SKM-1 (cell line): Measurements from ENCODE around the gene CCDC88B.

ENCODE experiments used
- DNase-seq: peaks from one replicate; lab custom pipeline; 2025; ENCODE audit not compliant: unreplicated experiment; lab: John Stamatoyannopoulos, UW

The CCDC88B gene

DNA sequence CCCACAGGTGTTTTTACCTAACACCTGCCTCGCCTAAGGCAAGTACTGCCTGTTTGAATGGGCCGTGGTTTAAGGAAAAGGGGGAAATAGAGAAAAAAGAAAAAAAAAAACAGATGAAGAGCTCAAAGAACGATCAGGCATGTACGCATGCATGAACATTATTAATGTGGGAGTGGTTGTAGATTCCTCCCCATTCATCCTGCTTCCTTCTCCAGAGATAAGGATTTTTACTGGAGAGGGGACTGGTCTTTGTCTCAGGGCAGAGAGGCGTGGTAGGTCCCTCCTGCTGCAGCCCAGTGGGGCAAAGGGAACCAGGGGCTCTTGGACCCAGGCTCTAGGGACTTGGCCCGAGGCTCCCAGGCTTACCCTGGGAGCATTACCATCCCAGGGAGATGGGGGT, 42.0 kb downstream of the CCDC88B start:
- no peak for DNase-seq

DNA sequence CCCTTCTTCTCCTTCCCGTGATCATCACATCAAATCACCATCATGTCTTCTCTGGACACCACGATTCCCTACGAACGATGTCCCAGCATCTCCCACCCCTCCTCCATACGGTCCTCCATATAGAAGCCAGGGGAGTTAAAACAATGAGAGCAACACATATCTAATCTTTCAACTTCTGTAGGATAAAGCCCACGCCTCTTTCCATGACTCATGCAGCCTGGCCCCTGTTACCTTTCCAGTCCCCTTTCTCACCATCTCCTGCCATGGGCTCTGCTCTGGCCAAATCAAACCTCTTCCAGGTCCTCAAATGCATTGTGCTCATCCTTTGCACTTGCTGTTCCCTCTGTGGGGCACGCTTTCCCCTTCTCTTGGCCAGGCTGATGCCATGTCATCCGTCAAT, 42.6 kb downstream of the CCDC88B start:
- no peak for DNase-seq

DNA sequence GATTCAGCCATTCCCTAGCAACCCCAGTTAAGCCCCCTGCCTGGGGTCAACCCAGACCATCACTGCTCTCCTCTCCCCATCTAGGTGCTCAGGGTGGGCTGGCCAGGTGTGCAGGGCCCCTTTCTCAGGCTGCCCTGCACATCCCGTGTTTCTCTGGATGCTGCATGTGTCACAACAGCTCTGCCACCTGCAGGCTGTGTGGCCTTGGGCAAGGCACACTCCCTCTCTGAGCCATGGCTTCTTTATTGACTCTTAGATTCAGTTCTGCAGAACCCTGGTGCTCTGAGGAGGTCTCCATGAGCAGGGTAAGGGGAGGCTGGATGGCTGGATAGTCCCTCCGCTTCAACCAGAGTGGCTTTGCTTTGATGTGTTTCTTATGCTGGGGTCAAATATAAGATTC, 43.6 kb downstream of the CCDC88B start:
- DNase-seq, result no peak

DNA sequence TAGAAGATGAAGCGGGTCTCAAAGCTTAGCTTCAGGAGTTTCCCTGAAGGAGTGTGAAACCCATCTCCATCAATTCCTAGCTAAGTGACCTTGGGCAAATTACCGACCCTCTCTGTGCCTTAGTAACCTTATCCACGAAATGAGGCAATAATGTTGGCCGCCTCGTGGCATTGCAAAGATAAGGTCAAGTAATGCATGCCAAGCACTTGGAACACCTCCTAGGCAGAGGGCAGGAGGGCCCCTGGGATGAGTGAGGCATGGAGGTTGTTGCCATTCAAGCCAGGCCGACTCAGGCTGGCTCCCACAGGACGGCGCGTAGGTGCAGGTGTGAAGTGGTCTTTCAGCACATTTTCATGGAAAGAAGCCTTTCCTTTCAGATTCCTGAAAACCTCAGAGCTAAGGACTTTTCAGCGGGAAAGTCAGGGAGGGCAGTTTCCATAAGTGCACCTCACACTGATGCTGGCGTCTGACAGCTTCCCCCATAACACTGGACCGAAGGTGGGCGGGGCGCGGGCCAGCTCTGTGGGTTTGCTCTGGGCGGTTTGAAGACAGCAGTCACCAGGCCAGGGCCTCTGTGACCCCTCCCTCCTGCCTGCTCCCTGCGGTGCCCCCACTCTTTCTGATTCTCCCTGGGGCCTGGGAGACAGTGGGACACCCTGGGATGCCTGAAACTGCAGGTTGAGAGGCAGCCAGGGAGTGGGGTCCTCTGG, 44.2 kb downstream of the CCDC88B start:
- no peak for DNase-seq

DNA sequence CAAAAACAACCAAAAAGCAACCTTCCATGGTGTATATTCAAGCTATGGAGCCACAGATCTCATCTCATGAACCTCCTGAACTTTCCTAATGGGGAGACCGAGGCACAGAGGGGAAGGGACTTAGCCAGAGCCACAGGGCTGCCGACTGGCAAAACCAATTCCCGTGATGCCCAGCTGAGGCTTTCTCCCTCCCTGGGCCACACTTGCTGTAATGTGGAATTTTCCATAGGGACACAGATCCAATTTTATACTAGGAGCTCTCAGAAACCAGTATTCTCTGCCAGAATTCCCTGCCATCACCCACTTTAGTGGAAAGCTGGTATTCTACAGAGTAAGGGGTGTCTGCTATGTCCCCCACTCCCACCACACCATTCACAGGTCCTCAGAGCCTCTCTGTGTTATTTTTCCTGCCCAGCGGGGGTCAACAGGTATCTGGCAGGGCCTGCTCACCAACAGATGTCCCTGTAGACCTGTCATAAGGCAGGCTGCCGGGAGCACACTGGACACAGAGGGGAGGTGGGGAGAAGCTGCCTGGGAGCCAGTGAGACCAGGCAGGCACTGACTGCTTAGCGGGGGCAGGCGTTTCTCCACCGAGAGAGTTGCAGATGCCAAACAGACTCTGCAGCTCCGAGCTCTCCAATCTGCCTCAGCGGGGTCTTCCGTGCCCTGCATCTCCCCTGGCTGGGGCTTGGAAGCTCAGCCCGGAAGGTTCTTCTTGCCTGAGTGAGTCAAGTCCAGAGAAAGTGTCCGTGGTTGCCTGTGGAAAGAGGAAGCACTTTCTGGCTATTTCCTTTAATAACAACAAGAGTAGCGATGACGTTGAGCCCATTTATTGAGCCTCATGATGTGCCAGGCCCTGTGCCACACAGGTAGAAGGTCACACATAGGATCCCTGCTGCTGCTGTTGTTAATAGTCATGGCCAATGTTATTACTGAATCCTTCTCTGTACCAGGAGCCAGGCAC, 45.3 kb downstream of the CCDC88B start:
- peak; percentile 47 for DNase-seq

DNA sequence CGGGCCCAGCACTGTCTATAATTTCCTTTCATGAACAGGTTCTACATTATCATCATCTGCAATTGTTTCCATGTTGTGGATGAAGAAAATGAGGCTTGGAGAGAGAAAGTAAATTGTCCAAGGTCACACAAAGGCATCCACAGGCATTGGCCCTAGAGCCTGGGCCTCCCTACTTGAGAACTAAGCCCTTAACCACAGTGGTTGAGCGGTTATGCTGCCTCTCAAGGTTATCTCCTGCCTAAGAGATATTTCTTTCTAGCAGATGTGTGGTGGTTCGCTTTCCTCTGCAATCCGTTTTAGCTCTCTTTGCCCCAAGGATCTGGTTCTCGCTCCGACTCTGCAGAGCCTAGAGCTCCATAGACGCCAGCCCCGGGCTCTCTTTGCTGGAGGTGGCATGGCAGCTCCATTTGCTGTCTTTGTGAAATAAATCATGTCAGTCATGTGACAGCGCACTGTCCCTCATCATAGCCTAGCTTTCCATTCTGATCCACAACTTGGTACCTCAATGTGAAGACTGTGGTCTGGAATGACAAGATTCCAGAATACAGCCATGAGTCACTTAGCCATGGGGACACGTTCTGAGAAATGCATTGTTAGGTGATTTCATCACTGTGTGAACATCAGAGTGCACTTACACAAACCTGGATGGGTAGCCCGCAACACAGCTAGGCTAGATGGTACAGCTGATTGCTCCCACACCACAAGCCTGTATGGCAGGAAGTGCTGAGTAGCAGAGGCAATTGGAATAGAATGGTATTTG, 46.1 kb downstream of the CCDC88B start:
- peak; percentile 39 for DNase-seq

DNA sequence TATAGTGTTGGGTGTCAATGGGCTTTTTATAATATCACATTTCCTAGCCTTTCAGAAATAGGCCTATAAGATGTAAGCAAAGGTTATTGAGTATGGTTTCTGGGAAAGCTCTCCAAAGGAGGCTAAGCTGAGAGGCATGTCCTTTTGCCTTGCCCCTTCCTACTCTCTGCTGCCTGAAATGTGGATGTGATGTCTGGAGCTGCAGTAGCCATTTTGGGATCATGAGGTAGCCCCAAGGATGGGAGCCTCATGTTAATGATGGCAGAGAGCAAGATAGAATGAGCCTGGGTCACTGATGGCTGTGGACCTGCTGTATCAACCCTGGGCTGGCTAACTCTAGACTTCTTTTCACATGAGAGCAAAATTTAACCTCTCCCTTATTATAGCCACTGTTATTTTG, 47.9 kb downstream of the CCDC88B start:
- DNase-seq, result no peak

DNA sequence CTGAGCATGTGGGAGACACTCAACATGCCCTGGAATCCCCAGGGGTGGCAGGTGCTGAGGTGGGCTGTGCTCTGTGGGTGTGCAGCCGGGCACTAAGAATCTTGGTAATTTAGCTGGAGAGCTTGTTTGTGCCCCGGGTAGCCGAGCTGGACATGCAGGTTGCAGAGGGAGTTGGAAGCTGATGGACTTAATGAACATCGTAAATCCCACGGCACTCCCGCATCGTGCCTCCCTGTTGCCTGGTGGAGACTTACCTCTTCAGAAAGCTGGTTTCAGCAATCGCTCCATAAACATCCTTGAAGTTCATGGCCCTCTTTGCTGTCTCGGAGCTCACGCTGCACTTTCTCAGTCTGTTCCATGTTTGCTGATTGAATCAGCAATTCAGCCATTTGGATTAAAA, 48.9 kb downstream of the CCDC88B start:
- DNase-seq, result no peak

DNA sequence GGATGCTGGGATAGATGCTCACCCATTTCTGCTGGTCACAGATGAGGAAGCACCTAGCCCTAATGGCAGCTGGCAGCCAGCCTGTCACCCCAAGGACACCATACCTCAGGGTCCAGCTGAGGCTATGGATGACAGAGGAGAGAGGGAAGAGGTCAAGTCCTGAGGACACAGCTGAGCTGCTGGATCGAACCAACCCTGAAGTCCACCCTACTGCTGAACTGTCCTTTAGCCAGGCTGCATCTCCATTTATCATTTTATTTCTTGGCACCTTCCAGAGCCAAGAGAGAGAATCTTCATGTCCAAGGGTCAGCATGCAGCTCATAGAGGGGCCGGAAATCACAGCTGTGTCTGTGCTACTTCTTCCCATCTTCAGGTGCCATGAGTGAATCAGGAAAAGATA, 49.8 kb downstream of the CCDC88B start:
- DNase-seq, result no peak

DNA sequence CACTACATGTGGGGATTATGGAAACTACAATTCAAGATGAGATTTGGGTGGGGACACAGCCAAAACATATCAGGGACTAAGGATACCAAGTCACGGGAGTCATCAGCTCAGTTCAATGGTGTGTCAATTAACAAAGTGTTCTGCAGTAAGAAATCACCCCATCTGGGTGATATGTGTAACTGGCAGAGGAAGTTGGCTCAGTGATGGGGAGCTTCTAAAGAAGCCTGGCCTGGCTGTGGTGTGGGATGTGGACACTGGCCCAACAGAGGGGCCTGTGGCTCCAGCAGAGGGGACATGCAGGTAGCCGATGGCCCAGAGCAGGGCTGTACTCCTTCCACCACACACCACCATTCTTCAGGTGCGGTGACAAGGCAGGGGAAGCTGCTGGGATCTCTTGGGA, 50.6 kb downstream of the CCDC88B start:
- DNase-seq, result no peak

DNA sequence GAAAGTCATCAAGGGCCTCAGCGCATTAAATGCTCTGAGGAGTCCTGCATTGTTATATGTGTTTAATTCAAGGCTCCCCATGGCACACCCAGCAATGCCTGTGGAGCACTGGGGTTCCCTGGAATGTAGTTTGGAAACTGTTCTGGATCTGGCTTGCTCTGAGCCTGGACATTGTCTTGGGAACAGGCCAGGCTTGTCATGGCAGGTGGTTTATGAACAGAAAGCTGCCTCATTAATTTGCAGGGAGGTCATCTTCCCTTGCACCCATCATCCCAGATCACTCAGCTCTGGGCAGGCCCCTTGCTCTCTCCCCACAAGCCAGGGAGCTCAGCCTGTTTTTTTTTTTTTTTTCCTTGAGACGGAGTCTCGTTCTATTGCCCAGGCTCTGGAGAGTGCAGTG, 51.8 kb downstream of the CCDC88B start:
- DNase-seq, result no peak

DNA sequence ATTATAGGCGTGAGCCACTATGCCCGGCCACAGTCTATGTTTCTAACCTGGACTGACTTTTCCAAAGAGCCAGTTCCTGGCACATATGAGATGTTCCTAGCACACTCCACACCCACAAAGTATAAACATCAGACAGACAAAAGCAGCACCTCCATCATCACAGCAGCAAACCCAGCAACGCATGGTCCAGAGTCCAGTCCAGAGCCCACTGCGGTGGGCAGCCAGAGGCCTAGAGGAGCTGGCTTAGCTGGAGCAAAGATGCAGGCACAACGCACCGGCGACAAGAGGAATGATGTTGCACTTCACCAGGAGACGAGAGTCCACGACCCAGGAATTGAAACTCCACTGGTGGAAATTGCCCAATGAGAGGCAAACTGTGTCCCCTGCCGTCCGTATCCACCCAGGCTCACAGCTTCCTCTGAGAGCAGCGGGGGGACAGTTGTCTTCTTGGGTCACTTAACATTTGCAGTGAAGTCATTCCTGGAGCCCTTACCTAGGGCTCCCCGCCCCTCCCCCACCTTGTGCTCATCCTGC, 55.6 kb downstream of the CCDC88B start:
- no peak for DNase-seq

DNA sequence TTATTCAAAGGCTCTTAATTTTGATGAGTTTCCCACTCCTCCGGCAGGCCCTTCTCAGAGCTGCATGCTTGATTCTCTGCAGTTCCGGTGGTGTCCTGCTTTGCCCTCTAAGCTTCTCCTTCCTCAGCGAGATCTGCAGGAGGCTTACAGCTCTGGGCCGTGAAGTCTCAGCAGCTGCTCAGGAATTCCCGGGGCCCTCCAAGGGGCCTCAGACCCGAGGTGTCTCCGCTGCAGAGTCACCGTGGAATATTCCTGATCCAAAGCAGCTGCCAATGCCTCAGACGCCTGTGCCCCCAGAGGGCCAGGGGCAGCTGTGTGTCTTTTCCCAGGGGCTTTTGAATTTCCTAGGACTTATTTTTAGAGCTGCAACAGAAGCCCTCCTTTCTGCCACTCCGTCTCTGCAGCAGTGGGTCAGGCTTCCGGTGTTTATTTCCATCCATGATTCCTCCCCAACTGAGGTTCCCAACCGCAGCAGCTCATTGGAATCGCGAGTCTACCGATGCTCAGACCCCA, 56.1 kb downstream of the CCDC88B start:
- no peak for DNase-seq

DNA sequence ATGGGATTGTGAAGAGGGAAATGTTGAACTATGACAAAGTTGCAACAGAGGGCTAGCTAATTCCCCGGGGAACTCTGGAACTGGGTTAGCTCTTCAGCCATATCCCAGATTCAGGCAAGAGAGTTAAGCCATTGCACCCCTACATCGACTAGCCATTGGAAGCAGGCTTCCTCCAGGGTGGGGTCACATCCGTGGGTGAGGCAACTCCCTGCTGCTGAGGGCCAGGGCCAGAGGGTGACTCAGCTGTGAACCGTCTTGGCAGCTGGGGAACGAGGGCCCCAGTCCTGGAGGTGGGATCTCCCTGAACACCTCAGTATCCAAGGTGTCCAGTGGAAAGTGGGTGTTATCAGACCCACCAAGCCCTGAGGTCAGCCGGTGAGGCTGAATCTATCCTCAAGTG, 60.1 kb downstream of the CCDC88B start:
- DNase-seq, result no peak

DNA sequence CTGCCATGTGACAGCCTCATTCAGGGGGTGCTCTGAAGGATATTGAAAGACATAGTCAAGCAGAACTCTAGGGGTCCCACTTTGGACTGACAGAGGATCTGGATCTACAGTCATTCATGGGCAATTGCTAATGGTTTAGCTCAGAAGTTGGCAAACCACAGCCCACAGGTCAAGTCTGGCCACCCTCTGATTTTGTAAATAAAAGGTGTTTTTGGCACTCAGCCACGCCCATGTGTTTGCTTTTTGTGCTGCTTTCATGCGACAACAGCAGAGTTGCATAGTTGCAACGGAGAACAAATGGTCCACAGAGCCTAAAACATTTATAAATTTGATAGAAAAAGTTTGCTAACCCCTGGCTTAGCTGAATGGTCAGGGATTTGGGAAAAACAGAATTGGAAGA, 60.7 kb downstream of the CCDC88B start:
- no peak for DNase-seq

DNA sequence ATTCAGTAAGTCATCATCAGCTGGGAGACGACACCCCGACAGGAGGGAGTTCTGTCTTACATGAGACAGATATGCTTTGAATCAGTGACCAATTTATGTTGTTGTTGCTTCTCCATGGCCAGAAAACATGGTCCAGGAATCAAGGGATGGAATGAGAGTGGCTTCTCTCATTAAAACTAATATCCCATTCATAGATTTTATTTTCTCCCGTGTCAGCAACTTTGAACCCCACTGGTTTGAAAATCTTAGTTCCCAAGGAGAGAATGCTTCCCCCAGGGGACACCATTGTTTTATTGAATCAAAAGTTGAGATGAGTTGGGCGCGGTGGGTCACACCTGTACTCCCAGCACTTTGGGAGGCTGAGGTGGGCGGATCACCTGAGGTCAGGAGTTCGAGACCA, 61.8 kb downstream of the CCDC88B start:
- DNase-seq, result no peak

DNA sequence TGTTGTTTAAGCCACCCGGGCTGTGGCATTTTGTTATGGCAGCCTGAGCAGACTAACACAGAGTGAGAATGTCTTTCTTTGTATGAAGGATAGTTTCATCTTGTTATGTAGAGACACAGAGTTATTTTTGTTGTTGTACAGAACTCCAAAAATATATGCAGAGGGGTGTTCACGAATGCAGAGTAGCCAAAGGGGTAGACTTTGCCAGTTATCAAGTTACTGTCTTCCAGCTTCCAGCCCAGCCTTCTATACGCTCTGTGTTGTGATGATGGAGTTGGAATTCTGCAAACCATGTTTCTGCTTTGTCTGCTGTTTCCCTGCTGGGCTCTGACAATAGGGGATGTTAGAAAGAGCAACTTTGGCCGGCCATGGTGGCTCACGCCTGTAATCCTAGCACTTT, 63.1 kb downstream of the CCDC88B start:
- DNase-seq, result no peak

DNA sequence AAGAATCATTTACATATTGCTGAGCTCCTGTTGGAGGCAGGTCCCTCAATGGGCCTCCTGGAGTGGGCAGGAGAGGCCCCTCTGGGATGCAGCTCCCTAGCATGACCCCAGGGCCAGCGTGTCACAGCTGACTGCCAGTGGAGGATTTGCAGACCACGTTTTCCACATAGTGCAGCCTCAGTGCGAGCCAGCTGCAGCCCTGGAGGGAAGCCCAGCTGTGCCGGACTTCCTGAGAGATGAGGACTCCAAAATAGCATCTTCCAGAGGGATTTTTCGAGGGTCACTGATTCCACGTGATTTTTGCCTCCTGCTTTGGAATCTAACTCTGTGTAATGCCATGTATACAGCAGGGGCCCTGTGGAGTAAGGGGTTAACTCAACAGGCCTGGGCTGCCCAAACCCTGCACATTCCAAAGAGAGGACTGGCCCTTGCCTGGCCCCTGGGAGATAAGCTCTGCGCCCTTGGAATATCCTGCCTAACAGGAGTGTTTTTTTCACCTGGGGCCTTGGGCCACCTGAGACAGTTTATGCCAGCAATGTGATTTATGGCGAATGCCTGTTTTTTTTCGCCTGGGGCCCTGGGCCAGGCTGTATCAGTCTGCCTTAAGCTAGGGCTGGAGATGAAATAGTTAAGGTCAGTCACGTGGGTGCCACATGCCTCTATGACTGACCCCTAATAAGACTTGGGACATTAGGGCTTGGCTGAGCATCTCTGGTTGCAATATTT, 66.4 kb downstream of the CCDC88B start:
- DNase-seq, result no peak
